GM15510 (cell line): ENCODE measurements around the gene MOCS3.

Experiments used
- POLR2A ChIP-seq: IDR thresholded peaks from 3 replicates; pipeline ENCODE4 v1.6.1; 2011; ENCODE audit warnings: borderline replicate concordance; ENCODE audit not compliant: insufficient read length; ENCODE audit errors: extremely low read depth

The MOCS3 gene

GRCh38 chr20:50928469-50928868 is 30.1 kb upstream of the MOCS3 start:
- TF ChIP-seq POLR2A, result no peak

- no peak for TF ChIP-seq POLR2A
Observed at GRCh38 chr20:50929299-50930138, 29.1 kb upstream of the MOCS3 start.

- TF ChIP-seq POLR2A, result no peak
Observed at GRCh38 chr20:50930139-50930975, 28.3 kb upstream of the MOCS3 start.

GRCh38 chr20:50930976-50931305 is 27.7 kb upstream of the MOCS3 start:
- no peak for TF ChIP-seq POLR2A

GRCh38 chr20:50931306-50932015 is 27.2 kb upstream of the MOCS3 start, which contains the start of gene ADNP:
ADNP (minus strand) TSS chr20:50931437; CDS start chr20:50903996, 27,441 bp downstream.
- peak; percentile 80 for TF ChIP-seq POLR2A

- TF ChIP-seq POLR2A, result no peak
Observed at GRCh38 chr20:50932016-50932485, 26.6 kb upstream of the MOCS3 start.

- TF ChIP-seq POLR2A, result no peak
Observed at GRCh38 chr20:50932691-50933280, 25.8 kb upstream of the MOCS3 start.

GRCh38 chr20:50933589-50933988 is 25.0 kb upstream of the MOCS3 start:
- TF ChIP-seq POLR2A, result no peak

GRCh38 chr20:50943069-50943468 is 15.5 kb upstream of the MOCS3 start:
- no peak for TF ChIP-seq POLR2A

GRCh38 chr20:50948132-50948785 is 10.4 kb upstream of the MOCS3 start:
- no peak for TF ChIP-seq POLR2A

- no peak for TF ChIP-seq POLR2A
Observed at GRCh38 chr20:50953196-50953595, 5.4 kb upstream of the MOCS3 start.

- TF ChIP-seq POLR2A, result no peak
Observed at GRCh38 chr20:50953821-50954220, 4.8 kb upstream of the MOCS3 start.

GRCh38 chr20:50957276-50957675 is 1.3 kb upstream of the MOCS3 start:
- TF ChIP-seq POLR2A, result no peak
